Ovary (tissue), 9 donors: Measurements from ENCODE around the gene BCKDK. TPM values are rescaled to one million over a fixed set of nuclear protein-coding genes. Genes with fewer than 3 reads are reported as not detected.
A peak's percentile ranks its signal among the peaks of the same experiment; 100 is the strongest.

ENCODE experiments used
- DNase-seq, 5 donors: peaks; one replicate each; pipeline ENCODE4 v3.0.0-alpha.2; 2019 to 2020
- H3K27ac ChIP-seq, 2 donors: fragments of 200-600 bp; one replicate each; pipeline versions ENCODE4 v1.5.1 to v1.8.0; 2019 to 2022
- H3K27me3 ChIP-seq: fragments of 200-600 bp; one replicate; pipeline ENCODE4 v1.8.0; 2022
- H3K36me3 ChIP-seq: fragments of 200-600 bp; sonication (generic); one replicate; pipeline ENCODE4 v1.5.1; 2019
- H3K4me1 ChIP-seq: one replicate; pipeline ENCODE4 v1.8.1; 2013; ENCODE audit warnings: mild to moderate bottlenecking, moderate library complexity; ENCODE audit not compliant: insufficient read depth
- H3K4me3 ChIP-seq: fragments of 200-600 bp; sonication (generic); one replicate; pipeline ENCODE4 v1.5.1; 2017
- H3K9me3 ChIP-seq, 2 donors: fragments of 200-600 bp in 1 of 2; sonication (generic) in 1 of 2; one replicate each; pipeline versions ENCODE4 v1.5.1 to v1.8.1; 2013 to 2019; ENCODE audit warnings: mild to moderate bottlenecking in 1 of 2, moderate library complexity in 1 of 2
- CTCF ChIP-seq, 3 donors: fragments of 450-650 bp in 2 of 3; fragments of 200-600 bp in 1 of 3; IDR thresholded peaks; one replicate each; pipeline versions ENCODE4 v1.5.1 to v1.8.0; 2016 to 2022; ENCODE audit warnings: antibody characterized with exemption in 3 of 3, mild to moderate bottlenecking in 1 of 3
- EP300 ChIP-seq: sonication (generic); formaldehyde crosslinking; IDR thresholded peaks from one replicate; pipeline ENCODE4 v1.6.1; 2017; ENCODE audit warnings: antibody characterized with exemption
- POLR2A ChIP-seq: fragments of 450-650 bp; IDR thresholded peaks from one replicate; pipeline ENCODE4 v1.6.1; 2017; ENCODE audit warnings: antibody characterized with exemption, mild to moderate bottlenecking, moderate library complexity
- WGBS, 3 donors: extraction: QIAGEN DNeasy Blood & Tissue Kit in 1 of 3; methylation state at CpG; one replicate each; pipeline versions ENCODE4 v1.1.5 to v1.1.7; 2013 to 2017; 5-methylcytosine and 5-hydroxymethylcytosine counted together
- intact Hi-C, 4 donors: fragments of 100-400 bp; cut with DNase I; formaldehyde crosslinking; loops; one replicate each; pipeline versions ENCODE4 v1.11.0 to v1.15.1; 2022 to 2023
- polyA plus RNA-seq, 2 donors: library from polyadenylated mRNA; stranded (reverse); fragments of 200-250 nt in 1 of 2; fragments of 350-450 nt in 1 of 2; fragmentation: Illumina TruSeq in 1 of 2; extraction: RNeasy Lipid Tissue Mini Kit (QIAGEN cat#74804) in 1 of 2; gene quantifications; one replicate each; pipeline ENCODE4 v1.2.3, GENCODE V29; 2013 to 2014
- total RNA-seq, 7 donors: library from RNA; depleted of rRNA in 2 of 7; stranded (reverse); fragments of >200 nt in 2 of 7; fragmentation: NEBNext Ultra II Directional in 3 of 7; extraction: Animal tissue kit (Norgen Biotek cat#: 25700) in 3 of 7; gene quantifications; one replicate each; pipeline versions ENCODE4 v1.1.0 to v1.2.4, GENCODE V29; 2016 to 2023
- donor health status: DM: no; HTN: no; CAD: no; lungs with moderate emphysema.
- donor health status: DM: no; HTN: no; CAD: no.
- donor health status: Bipolar disorder and iron deficiency.
- donor health status: DM: yes; HTN: yes; CAD: no.
- donor health status: DM: no; HTN: no; CAD: no.
- donor health status: DM: yes; HTN: yes; CAD: no.

The BCKDK gene
- total and polyA plus RNA-seq, 9 donors = 18.6 to 51.9 (median 38.6) TPM

DNA sequence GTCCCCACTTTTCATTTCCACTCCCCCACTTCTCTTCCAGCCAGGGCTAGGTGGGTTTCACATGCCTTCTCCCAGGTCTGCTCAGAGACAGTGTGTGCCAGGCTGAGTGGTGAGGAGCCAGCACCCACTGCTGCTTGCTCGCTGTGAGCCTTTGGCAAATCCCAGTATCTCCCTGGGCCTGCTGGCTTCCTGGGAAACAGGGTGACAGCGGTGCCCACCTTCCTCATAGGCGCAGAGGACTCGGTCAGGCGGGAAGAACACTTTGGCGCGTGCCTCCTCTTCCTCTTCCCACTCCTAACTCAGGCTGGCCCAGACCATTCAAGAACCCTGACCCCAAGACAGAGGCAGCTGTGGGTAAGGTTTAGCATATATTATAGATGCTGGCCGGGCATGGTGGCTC is 19.0 kb upstream of the BCKDK start:
- Histone ChIP-seq H3K4me3 (no peak overlapping the region), H3K27ac (no peak overlapping the region), H3K4me1 (peaks cover 4% of the 10 kb centered on the region), H3K9me3 (no peaks in the 10 kb centered on the region), H3K36me3 (no peaks in the 10 kb centered on the region), H3K27me3 (no peaks in the 10 kb centered on the region)
- no peak for DNase-seq
- TF ChIP-seq POLR2A (no peak), EP300 (no peak), CTCF (IDR thresholded peaks at IDR 0.05) (no peak)
- WGBS, 3 donors = 91 to 96% (median 95%) methylated on average over 8 of the region's 8 CpGs
- intact Hi-C loops = loop anchor here in 1 of 4 donors (10.0 kb wide), 1 partner anchor 96 kb away; the partner anchor contains the start of gene FUS

GRCh38 chr16:31090540-31090939 is 17.6 kb upstream of the BCKDK start:
- peak in 1 of 5 donors; percentile 10 for DNase-seq
- H3K36me3 ChIP-seq = no peaks in the 10 kb centered on the region
- H3K9me3 ChIP-seq = no peaks in the 10 kb centered on the region
- no peak overlapping the region for H3K27ac ChIP-seq
- intact Hi-C loops = no loop called here
- TF ChIP-seq POLR2A = no peak
- no peak for TF ChIP-seq EP300
- no peak for TF ChIP-seq CTCF (IDR thresholded peaks at IDR 0.05)
- H3K4me1 ChIP-seq = peaks cover 4% of the 10 kb centered on the region
- no peaks in the 10 kb centered on the region for H3K27me3 ChIP-seq
- WGBS, 3 donors = 67 to 76% (median 75%) methylated on average over 2 of the region's 2 CpGs
- no peak overlapping the region for H3K4me3 ChIP-seq

DNA sequence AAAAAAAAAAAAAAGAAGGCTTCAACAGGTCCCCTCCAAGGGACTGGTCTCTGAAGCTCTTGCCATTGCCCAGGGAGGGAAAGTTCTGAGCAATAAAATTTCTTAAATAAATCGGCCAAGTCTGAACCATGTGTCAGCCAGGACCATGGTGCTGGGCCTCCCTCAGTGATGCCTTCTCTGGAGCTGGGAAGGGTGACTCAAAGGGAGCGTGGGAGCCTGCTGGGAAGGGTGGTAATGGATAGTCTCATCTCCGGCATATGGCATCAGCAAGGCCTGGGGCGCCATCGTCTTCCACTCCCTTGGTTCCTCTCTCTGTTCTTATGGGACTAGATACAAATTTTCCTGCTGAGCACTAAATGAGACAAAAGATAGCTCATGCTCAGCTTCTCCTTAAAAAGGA is 15.9 kb upstream of the BCKDK start:
- H3K27me3 ChIP-seq = no peaks in the 10 kb centered on the region
- H3K36me3 ChIP-seq = no peaks in the 10 kb centered on the region
- intact Hi-C loops = no loop called here
- TF ChIP-seq POLR2A (no peak), CTCF (IDR thresholded peaks at IDR 0.05) (no peak), EP300 (no peak)
- H3K4me3 ChIP-seq = no peak overlapping the region
- no peaks in the 10 kb centered on the region for H3K9me3 ChIP-seq
- peaks cover 4% of the 10 kb centered on the region for H3K4me1 ChIP-seq
- WGBS, 3 donors = 90 to 96% (median 94%) methylated on average over 5 of the region's 5 CpGs
- no peak for DNase-seq
- H3K27ac ChIP-seq = no peak overlapping the region

GRCh38 chr16:31093132-31093703 is 15.0 kb upstream of the BCKDK start:
- TF ChIP-seq POLR2A = no peak
- TF ChIP-seq CTCF (IDR thresholded peaks at IDR 0.05) = no peak
- no peak for TF ChIP-seq EP300
- Histone ChIP-seq H3K9me3 (no peaks in the 10 kb centered on the region), H3K36me3 (no peaks in the 10 kb centered on the region), H3K27ac (no peak overlapping the region), H3K4me3 (no peak overlapping the region), H3K4me1 (peaks cover 4% of the 10 kb centered on the region), H3K27me3 (no peaks in the 10 kb centered on the region)
- WGBS, 3 donors = 22 to 31% (median 26%) methylated on average over 12 to 17 of the region's 17 CpGs
- intact Hi-C loops = no loop called here
- peak in 1 of 5 donors; percentile 25 for DNase-seq
